Right atrium auricular region (tissue), 2 donors: Measurements from ENCODE around the gene GSTK1. TPM values are rescaled to one million over a fixed set of nuclear protein-coding genes. Genes with fewer than 3 reads are reported as not detected.

Source experiments
- DNase-seq: peaks from one replicate; pipeline ENCODE4 v3.0.0-alpha.2; 2019; ENCODE audit warnings: low spot score
- H3K27ac ChIP-seq, 2 donors: fragments of 200-600 bp; sonication (generic); 1 replicate in 1 of 2; 2 replicates in 1 of 2; pipeline ENCODE4 v1.5.1; 2016 to 2019
- H3K27me3 ChIP-seq, 2 donors: fragments of 200-600 bp; sonication (generic); one replicate each; pipeline versions ENCODE4 v1.5.1 to v1.6.0; 2017 to 2019
- H3K36me3 ChIP-seq: fragments of 200-600 bp; sonication (generic); one replicate; pipeline ENCODE4 v1.5.1; 2016
- H3K4me1 ChIP-seq, 2 donors: fragments of 200-600 bp; sonication (generic); one replicate each; pipeline versions ENCODE4 v1.5.1 to v1.6.0; 2017 to 2019
- H3K4me3 ChIP-seq, 2 donors: fragments of 200-600 bp; sonication (generic); 1 replicate in 1 of 2; 2 replicates in 1 of 2; pipeline ENCODE4 v1.5.1; 2017 to 2019; ENCODE audit warnings: mild to moderate bottlenecking in 1 of 2, moderate library complexity in 1 of 2
- H3K9me3 ChIP-seq, 2 donors: fragments of 200-600 bp; sonication (generic); one replicate each; pipeline ENCODE4 v1.5.1; 2019
- CTCF ChIP-seq, 2 donors: fragments of 200-600 bp; sonication (generic); IDR thresholded peaks; one replicate each; pipeline ENCODE4 v1.5.1; 2019; ENCODE audit warnings: antibody characterized with exemption in 2 of 2
- total RNA-seq, 2 donors: library from RNA; depleted of rRNA; stranded (reverse); fragments of >200 nt; gene quantifications; one replicate each; pipeline ENCODE4 v1.1.0, GENCODE V29; 2016

Gene GSTK1
- total RNA-seq, 2 donors from 2014 or later, result 169 to 270 TPM

GRCh38 chr7:143242306-143242705, 20.9 kb upstream of the GSTK1 start:
- TF ChIP-seq CTCF (IDR thresholded peaks at IDR 0.05), result no peak
- H3K4me1 ChIP-seq, result no peaks in the 10 kb centered on the region

GRCh38 chr7:143243111-143243510, 20.1 kb upstream of the GSTK1 start:
- H3K27ac ChIP-seq, result no peak overlapping the region
- H3K36me3 ChIP-seq, result no peaks in the 10 kb centered on the region

More at GRCh38 chr7:143242306-143242705, 20.9 kb upstream of the GSTK1 start:
- Histone ChIP-seq H3K9me3 (no peaks in the 10 kb centered on the region), H3K4me3 (no peak overlapping the region), H3K27me3 (no peaks in the 10 kb centered on the region), H3K36me3 (no peaks in the 10 kb centered on the region), H3K27ac (no peak overlapping the region)
- DNase-seq, result no peak

GRCh38 chr7:143243614-143244013, 19.6 kb upstream of the GSTK1 start:
- Histone ChIP-seq H3K27ac (no peak overlapping the region), H3K4me1 (no peaks in the 10 kb centered on the region), H3K36me3 (no peaks in the 10 kb centered on the region), H3K9me3 (no peaks in the 10 kb centered on the region), H3K27me3 (no peaks in the 10 kb centered on the region), H3K4me3 (no peak overlapping the region)
- no peak for TF ChIP-seq CTCF (IDR thresholded peaks at IDR 0.05)
- no peak for DNase-seq

More at GRCh38 chr7:143243111-143243510, 20.1 kb upstream of the GSTK1 start:
- no peak for DNase-seq
- no peaks in the 10 kb centered on the region for H3K4me1 ChIP-seq
- H3K9me3 ChIP-seq, result no peaks in the 10 kb centered on the region
- no peaks in the 10 kb centered on the region for H3K27me3 ChIP-seq
- no peak overlapping the region for H3K4me3 ChIP-seq
- TF ChIP-seq CTCF (IDR thresholded peaks at IDR 0.05), result no peak

- TF ChIP-seq CTCF (IDR thresholded peaks at IDR 0.05), result no peak
- Histone ChIP-seq H3K27me3 (no peaks in the 10 kb centered on the region), H3K36me3 (no peaks in the 10 kb centered on the region), H3K27ac (no peak overlapping the region), H3K4me1 (no peaks in the 10 kb centered on the region), H3K4me3 (no peak overlapping the region), H3K9me3 (no peaks in the 10 kb centered on the region)
- DNase-seq, result no peak
These were observed 18.9 kb upstream of the GSTK1 start for GRCh38 chr7:143244321-143244720.

- Histone ChIP-seq H3K4me1 (no peaks in the 10 kb centered on the region), H3K4me3 (no peak overlapping the region), H3K27ac (no peak overlapping the region), H3K9me3 (peaks cover 0 to 3% of the 10 kb centered on the region in 2 donors), H3K36me3 (no peaks in the 10 kb centered on the region), H3K27me3 (no peaks in the 10 kb centered on the region)
- TF ChIP-seq CTCF (IDR thresholded peaks at IDR 0.05), result no peak
- DNase-seq, result no peak
These were observed 18.1 kb upstream of the GSTK1 start for GRCh38 chr7:143245123-143245522.

- Histone ChIP-seq H3K4me3 (no peak overlapping the region), H3K27me3 (no peaks in the 10 kb centered on the region), H3K4me1 (no peaks in the 10 kb centered on the region), H3K36me3 (no peaks in the 10 kb centered on the region), H3K27ac (no peak overlapping the region), H3K9me3 (peaks cover 0 to 3% of the 10 kb centered on the region in 2 donors)
- no peak for DNase-seq
- TF ChIP-seq CTCF (IDR thresholded peaks at IDR 0.05), result no peak
These were observed 15.9 kb upstream of the GSTK1 start for GRCh38 chr7:143247372-143247771.
